Activated CD4-positive, CD25-positive, alpha-beta regulatory T cell treated with anti-CD3 and anti-CD28 coated beads, Interleukin-2, amount 50 U/mL, for 72 hours (primary cell): ENCODE results near the gene EEF1B2.
"Not testable (repeated sequence)": the region's sequence is repeated elsewhere in the genome, so short reads cannot be mapped to it uniquely, and the experiment has no call there.

Experiments used
- DNase-seq: peaks from one replicate; pipeline ENCODE4 v3.0.0; 2021

Gene EEF1B2

DNA sequence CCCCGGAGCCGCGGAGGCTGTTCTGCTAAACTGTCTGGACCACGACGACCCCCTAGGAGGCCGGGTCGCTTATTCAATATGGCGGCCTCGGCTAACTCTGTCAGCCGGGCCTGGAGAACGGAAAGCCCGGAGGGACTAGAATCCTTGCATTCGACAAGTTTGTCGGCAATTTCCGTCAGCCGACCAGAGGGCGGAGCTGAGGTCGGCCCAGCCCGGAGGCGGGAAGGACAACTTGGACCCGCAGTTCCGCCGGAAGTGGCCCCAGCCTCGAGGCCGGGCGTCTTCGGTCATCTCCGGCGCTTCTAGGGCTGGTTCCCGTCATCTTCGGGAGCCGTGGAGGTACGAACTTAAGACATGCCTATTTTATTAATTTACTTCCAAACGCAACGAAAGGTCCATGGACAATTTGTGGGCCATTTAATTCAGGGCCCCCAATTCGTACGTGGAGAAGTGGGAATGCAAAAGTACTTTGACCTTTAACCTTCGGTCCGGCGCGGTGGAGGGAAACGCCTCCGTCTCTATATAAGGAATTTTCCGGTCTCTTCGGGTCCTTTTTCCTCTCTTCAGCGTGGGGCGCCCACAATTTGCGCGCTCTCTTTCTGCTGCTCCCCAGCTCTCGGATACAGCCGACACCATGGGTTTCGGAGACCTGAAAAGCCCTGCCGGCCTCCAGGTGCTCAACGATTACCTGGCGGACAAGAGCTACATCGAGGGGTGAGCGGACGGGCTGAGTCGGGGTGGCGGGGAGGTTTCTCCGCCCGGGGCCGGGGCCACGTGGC lies at the start of gene EEF1B2, which contains the start of gene NDUFS1:
Gene EEF1B2 (plus strand): TSS at position 550 of the 779 bp plus-strand sequence. CDS start 85 bp downstream, at position 635.
Gene NDUFS1 (minus strand): TSS at position 99 of the 779 bp plus-strand sequence. CDS start 5,766 bp downstream, outside the sequence.
- peak; percentile 95 for DNase-seq

DNA sequence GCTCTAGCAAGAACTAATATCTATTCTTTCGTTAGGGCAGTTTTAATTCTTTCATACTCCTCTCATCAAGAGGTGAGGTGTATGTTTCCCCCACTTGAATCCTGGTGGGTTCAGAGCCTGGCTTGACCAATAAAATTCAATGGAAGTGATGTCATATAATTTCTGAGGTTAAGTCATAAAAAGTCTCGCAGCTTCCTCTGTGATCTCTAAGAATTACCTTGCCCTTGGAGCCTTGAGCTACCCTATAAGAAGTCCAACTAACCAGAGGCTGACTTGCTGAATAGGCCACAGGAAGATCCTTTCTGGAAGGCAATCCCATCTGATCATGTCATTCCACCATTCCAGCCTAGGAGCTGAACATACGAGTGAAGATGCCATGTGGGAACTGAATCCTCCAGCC lies 47.6 kb upstream of the EEF1B2 start:
- no peak for DNase-seq

DNA sequence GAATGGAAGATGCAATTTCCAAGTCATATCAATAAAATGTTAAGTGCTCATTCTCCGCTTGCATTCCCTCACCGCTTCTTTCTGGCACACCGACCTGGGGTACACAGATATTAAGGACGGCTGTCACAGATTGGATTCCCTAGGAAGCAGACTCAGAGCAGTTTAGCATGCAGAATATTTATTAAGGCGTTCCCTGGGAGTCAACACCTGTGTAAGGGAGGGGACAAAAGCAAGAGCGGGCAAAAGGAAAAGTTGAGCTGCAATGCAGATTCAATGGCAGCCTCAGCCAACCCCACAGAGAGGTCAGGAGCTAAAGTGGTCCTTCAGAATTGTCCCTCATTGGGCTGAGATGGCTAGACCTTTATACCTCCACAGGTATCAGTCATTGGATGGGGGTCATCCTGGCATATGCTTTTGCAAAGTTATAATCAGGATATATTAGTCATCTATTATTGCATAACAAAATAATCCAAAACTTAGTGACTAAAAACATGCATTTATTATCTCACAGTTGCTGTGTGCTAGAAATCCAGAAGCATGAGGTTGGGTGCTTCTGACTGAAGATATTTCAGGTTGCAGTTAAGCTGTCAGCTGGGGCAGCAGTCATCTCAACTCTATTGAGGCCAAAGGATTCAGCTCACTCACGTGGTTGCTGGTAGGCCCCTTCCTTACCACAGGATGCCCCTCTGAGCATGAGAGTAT lies 46.7 kb upstream of the EEF1B2 start:
- DNase-seq, result no peak

DNA sequence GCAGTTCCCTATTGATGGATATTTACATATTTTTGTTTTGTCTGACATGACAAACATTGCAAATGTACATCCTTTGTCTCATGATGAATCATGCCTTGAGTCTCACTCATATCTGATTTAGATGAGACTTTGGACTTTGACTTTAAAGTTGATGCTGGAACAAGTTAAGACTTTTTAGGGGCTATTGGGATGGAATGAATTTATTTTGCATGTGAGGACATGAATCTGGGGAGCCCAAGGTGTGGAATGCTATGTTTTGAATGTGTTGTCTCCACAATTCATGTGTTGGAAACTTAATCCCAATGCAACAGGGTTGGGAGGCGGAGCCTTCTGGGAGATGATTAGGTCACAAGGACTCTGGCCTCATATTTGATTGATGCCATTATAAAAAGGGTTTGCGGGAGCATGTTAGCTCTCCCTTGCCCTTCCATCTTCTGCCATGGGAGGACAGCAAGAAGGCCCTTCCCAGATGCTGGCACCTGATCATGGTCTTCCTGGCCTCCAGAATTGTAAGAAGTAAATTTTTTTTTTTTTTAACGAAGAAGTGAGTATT lies 44.6 kb upstream of the EEF1B2 start:
- no peak for DNase-seq

DNA sequence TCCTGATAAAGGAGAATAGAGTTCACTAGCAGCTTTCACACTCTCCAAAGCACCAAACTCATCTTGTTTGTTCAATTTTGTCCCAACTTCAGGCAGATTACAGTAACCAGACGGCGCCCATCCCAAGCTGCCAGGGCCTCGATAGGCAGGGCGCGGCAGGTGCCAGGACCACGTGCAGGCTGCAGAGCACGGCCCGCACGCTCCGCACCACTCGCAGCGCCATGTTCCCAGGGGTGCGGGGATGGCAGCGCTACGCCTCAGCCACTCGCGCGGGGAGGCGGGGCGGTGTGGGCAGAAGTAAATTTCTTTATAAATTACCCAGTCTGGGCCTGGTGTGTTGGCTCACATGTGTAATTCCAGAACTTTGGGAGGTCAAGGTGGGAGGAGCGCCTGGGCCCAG lies 43.4 kb upstream of the EEF1B2 start:
- no peak for DNase-seq

DNA sequence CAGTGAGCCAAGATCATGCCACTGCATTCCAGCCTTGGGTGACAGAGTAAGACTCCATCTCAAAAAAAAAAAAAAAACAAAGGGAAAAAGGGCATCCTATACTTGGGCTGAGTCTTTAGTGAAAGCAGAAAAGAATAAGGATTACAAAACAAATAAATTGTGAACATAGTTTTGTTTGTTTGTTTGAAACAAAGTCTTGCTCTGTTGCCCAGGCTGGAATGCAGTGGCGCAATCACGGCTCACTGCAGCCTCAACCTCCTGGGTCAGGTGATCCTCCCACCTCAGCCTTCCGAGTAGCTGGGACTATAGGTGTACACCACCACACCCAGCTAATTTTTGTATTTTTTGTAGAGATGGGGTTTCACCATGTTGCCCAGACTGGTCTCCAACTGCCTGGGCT lies 37.1 kb upstream of the EEF1B2 start:
- not testable (repeated sequence) for DNase-seq

DNA sequence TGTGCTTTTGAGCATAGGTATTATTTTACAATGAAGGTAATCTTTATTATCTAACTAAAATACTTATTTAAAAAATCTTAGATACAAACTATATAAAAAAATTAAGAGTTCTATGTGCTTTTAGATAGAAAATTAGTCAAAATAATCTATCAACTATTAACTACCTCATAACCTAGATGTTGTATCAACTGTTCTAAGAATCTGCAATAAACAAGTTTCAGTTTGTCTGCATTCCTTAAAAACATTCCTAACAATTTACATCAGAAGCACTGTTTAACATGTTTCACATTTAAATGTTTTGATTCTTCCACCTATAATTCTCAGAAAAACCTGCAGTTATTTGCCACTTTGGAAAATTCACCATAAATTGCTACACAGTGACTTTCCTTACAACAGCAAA lies 33.8 kb upstream of the EEF1B2 start:
- DNase-seq, result no peak

DNA sequence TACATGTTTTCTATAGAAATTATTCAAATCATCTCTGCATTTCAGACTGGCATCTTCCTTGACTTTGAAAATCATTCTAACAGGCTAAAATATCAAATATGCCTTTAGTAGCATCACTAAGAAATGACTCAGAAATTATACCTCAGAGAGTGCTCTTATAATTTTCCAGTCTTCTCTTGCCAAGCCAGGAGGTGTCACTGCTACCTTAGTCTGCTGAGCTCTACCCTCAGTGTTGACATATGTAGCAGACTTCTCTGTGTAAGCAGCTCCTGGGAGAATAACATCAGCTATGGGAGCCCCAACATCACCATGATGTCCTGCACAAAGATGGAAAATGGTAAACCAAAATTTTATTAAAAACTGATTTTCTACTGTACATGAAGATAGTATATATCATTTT lies 32.0 kb upstream of the EEF1B2 start:
- DNase-seq, result no peak

DNA sequence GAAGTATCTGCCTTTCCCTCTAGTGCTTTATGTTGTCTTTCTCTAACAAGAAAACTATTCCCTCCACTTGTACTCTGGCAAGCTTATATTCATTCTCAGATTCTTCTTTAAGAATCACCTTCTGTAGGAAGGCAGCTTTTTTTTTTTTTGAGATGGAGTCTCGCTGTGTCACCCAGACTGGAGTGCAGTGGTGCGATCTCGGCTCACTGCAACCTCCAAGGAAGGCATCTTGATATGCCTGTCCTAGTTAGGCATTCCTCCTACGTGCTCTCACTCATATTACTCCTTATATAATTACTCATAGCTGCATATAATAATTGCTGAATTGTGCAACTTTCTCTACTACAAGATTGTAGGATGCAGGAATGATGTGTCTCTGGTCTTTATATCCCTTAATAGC lies 16.2 kb upstream of the EEF1B2 start:
- no peak for DNase-seq

DNA sequence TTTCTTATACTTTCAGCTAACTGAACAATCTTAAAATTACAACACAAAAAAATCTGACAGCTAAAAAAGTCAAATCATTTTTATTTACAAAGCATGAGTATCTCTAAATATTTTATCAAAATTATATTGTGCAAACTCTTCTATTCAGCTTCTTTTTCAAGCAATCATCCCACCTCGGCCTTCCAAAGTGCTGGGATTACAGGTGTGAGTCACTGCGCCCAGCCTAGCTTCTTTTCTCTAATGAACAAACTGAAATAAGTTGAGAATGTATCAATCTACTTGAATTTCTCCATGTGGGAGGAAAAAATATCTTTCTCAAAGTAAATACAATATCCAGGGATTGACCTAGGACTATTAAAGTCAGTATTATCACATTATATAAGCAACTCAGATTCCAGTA lies 15.3 kb upstream of the EEF1B2 start:
- no peak for DNase-seq

DNA sequence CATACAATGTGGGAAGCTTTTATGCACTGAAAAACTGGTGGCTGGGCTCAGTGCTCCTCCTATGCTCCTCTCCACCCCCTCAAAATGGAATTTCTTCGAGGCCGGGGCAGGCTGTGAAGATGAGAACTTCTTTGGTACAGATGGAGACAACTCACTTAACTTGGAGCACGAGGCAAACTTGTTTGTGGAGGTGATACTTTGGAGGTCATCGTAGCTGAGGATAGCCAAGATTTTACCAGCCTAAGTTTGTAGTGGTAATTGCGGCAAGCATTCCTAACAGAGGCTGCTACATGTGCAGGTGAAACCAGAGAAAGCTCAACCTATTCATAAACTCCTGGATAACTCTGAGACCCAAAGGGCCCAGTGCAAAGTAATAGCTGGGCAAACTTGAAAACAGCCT lies 14.0 kb upstream of the EEF1B2 start:
- DNase-seq, result no peak

DNA sequence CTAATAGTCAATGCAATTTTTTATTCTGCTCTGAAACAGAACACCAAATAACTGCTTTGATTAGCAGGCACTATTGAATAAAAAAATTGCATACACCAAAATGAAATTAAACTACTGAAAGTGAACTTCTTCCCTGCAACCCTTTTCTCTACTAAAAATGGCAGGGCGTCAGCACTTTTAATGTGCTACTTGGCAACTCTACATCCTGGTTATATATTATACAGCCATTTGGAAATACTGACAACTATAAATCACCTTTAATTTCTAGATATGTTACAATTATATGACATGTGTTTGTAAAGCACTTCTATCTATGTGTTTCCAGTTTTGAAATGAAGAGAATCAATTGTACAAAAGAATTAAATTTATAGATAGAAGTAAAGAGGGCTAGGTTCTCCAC lies 10.4 kb upstream of the EEF1B2 start:
- no peak for DNase-seq

DNA sequence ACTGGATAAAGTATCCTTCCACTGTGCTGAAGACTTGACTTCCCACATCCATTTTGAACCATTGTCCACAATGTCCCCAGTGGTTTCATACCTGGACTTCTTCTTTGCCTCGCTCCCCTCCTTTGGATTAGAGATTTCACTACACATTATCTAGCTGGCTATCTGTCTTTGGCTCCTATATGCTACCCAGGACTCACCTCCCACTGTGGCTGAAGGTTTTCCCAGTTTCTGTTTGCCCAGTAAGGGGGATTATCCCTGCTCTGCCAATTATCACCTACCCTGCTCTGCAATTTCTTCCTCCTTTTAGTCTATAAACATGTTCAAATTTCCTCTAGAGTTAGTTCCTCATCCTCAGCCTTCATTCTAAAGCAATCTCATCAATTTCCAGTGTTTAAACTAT lies 9.5 kb upstream of the EEF1B2 start:
- DNase-seq, result no peak

DNA sequence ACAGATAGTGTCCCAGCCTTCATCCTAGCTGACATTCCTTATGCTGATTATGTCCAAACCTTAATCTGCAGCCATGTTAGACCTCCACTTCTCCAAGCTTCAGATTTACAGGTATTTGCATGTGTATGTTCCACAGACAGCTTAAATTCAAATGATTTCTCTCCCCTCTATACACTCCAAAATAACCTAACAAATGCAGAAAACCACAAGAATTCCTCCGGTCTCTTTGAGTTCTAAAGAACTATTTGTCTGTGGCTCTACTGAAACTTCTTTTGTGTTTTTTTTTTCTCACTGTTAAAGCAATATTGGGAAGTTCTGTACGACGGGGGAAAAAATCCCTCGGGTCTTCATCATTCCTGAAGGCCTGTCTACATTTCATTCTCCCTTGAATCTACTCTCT lies 9.1 kb upstream of the EEF1B2 start:
- no peak for DNase-seq

DNA sequence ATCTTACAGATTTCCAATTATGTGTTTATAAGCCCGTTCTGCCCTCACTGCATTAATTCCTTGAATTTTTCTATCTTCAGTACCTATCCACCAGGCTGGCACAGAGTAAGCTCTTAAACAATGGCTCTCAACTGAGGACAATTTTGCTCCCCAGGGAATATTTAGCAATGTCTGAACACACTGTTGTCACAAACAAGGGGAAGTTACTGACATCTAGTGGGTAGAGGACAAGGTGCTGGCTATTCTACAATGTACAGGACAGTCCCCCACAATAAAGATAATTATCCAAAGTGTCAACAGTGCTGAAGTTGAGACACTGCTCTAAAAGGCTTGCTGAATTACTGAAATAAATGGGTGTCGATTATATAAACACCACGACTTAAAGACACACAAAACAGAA lies 5.5 kb upstream of the EEF1B2 start:
- no peak for DNase-seq

DNA sequence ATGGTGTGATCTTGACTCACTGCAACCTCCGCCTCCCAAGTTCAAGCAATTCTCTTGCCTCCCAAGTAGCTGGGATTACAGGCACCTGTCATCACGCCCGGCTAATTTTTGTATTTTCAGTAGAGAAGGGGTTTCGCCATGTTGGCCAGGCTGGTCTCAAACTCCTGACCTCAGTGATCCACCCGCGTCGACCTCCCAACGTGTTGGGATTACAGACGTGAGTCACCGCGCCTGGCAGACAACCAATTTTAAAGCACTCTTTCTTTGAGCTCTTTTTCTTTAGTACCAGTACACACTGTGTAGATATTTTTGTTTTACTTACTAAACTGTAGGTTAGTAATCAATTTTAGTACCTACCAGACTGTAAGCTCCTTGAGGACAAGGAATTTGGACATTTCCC lies 2.7 kb upstream of the EEF1B2 start:
- not testable (repeated sequence) for DNase-seq

DNA sequence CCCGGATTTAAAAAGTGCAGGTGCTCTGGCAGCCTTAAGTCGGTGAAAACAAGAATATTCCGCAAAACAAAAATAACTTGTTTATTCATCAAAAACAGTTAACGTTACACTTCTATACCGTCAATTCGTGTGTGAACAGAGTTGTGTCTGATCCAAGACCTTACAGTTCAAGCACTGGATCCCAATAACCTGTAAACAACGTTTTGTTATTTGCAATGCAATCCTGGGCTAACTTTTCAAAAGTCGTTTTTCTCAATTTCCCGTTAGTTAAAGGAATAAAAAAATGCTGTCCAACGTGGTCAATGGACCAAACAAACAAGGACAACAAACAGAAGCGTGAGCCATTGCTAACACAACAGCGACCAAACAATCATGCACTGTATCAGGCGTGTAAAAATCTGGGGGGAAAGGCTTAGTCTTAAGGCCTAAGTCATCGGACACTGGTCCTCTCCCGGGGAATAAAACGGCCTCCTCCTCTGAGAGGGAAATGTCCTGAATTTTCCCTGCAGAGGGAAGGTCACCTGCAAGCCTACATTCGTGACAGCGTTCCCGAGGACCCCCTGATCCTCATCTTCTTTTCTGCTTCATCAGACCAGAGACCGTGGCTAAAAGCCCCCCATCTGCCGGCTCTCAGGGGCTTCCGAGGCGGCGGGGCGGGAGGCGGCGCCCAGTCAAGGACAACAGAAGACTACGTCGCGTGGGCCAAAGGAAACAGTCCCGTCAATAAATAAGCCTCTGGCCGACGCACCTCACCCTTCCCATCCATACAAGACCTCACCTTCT lies 941 bp upstream of the EEF1B2 start:
- DNase-seq, result no peak

DNA sequence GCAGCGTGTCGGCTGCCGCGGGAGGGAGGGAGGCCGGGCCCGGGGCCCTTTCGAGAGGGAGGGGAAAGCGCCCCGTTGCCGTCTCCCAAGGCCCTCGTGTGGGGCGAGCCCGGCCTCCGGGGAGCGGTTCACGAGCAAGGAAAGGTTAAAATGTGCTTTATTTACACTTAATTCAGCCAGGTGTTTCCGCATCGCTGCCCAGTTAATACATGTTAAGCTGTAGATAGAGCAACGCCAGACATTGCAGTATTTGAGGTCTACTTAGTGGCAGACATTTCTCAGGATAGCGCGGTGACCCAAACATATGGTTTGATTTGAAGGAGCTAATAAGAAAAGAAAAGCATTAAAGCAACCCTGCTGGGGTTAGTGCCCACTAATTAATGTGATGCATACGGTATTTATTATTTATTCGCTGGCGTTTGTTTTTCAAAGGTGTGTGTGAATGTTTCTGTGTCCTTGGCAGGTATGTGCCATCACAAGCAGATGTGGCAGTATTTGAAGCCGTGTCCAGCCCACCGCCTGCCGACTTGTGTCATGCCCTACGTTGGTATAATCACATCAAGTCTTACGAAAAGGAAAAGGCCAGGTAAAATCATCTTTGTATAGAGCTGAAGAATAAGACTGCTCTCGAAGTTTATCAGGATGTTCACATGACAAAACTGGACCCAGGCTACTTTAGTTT lies 571 bp downstream of the EEF1B2 start:
- no peak for DNase-seq

DNA sequence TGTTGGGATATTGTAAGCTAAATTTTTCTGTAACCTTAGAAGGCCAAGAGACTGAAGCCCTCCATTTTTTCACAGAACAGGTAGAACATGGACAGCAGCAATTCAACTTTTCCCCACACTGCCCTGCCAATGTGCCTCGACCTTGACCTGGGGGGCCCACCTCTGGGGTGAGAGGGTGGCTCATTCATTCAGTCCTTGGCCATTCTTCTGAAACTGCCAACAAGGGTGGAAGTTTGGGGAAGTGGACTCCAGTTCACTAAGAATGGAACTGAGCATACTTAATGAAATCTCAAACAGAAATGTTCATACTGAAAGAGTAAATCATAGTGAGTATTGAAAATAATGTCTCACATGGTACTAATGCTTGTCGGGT lies 1.1 kb downstream of the EEF1B2 start:
- DNase-seq, result no peak

DNA sequence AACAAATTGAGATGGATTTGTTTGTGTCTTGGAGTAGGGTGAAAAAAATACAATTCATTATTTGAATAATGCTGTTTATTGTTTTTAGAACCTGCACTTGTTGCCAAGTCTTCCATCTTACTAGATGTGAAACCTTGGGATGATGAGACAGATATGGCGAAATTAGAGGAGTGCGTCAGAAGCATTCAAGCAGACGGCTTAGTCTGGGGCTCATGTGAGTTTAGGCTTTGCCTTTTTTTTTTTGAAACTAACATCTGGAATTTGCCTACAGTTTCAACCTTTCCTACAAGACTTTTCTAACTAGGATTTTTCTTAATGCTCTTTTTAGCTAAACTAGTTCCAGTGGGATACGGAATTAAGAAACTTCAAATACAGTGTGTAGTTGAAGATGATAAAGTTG lies 2.7 kb downstream of the EEF1B2 start:
- DNase-seq, result not testable (repeated sequence)

DNA sequence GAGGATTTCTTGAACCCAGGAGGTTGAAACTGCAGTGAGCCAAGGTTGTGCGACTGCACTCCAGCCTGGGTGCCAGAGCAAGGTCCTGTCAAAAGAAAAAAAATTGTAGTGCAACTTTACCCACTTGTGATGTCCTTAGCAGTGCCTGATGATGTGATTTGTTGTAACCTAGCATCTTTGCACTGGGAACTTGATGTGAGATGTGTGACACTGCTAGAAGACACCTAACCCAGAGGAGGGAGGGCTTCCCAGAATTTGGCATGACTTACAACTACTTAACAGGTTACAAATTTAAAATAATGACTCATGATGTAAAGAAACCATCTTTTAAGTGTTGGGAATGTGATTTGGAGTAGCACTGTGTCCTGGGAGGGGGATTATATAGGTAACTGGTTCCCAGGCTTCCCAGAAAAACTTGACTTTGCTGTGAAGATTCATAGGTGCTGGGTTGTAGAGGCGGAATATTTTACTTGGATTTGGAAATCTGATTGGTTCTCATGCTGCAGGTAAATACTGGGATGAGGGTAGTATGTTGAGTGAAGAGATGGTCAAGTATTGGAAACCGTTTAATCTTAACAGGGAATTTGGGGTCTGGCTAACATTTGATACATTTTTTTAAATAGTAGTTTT lies 3.7 kb downstream of the EEF1B2 start:
- DNase-seq, result no peak

DNA sequence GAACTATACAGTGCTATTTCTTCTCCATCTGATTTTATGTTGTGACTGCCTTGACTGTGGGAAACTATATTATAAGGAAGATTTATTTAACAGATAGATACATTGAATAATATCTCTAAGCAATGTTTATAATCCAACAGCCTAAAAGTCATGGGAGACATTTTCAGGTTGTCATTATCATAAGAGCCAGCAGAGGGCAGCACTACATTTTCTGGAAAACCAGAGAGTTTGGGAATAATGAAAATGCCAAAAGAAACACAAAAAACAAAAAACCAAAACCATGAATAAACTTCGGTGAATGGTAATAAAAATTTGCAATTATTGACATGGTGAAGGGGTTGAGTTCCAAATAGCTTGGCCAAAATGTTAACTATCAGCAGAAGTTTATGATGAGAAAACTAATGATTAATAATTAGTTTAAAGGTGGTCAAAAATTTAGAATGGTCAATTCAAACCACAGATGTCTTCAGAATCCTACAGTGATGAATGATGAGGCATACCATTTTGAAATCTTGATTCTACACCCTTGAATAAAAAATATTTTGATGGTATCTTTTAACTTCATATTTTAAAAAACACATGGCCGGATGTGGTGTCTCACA lies 4.7 kb downstream of the EEF1B2 start:
- no peak for DNase-seq
